Thoracic aorta (tissue), 2 donors: ENCODE data around the gene MRPS15. TPM values are rescaled to one million over a fixed set of nuclear protein-coding genes. Genes with fewer than 3 reads are reported as not detected.

Experiments used
- ATAC-seq: fragments of 150-250 bp; one replicate; pipeline ENCODE4 v1.8.0; 2017; ENCODE audit warnings: low read depth; ENCODE audit not compliant: insufficient number of reproducible peaks, low FRiP score
- DNase-seq: peaks from one replicate; pipeline ENCODE4 v3.0.0-alpha.2; 2020; ENCODE audit warnings: low spot score
- H3K27ac ChIP-seq, 2 donors: fragments of 200-600 bp; sonication (generic); 1 replicate in 1 of 2; 2 replicates in 1 of 2; pipeline ENCODE4 v1.5.1; 2016; ENCODE audit warnings: mild to moderate bottlenecking in 2 of 2, moderate library complexity in 2 of 2
- H3K27me3 ChIP-seq: fragments of 200-600 bp; sonication (generic); replicated peaks from 2 replicates; pipeline ENCODE4 v1.6.0; 2016; ENCODE audit warnings: mild to moderate bottlenecking; ENCODE audit not compliant: insufficient read depth
- H3K36me3 ChIP-seq: fragments of 200-600 bp; sonication (generic); one replicate; pipeline ENCODE4 v1.5.1; 2016
- H3K4me1 ChIP-seq, 2 donors: fragments of 200-600 bp; sonication (generic); 1 replicate in 1 of 2; 2 replicates in 1 of 2; pipeline versions ENCODE4 v1.5.1 to v1.6.0; 2016; ENCODE audit warnings: low read depth in 2 of 2, mild to moderate bottlenecking in 1 of 2; ENCODE audit not compliant: control insufficient read depth in 1 of 2
- H3K4me3 ChIP-seq: fragments of 200-600 bp; sonication (generic); 2 replicates; pipeline ENCODE4 v1.5.1; 2016; ENCODE audit warnings: mild to moderate bottlenecking
- H3K9me3 ChIP-seq: fragments of 200-600 bp; sonication (generic); 2 replicates; pipeline ENCODE4 v1.5.1; 2016
- total RNA-seq, 2 donors: library from RNA; depleted of rRNA; stranded (reverse); fragments of >200 nt; gene quantifications; one replicate each; pipeline versions ENCODE4 v1.1.0 to v1.2.3, GENCODE V29; 2016
- TF ChIP-seq, protein P1 (sequence below): fragments of 200-600 bp; sonication (generic); IDR thresholded peaks from one replicate; pipeline ENCODE4 v1.5.1; 2019; ENCODE audit warnings: antibody characterized with exemption

Gene MRPS15
- total RNA-seq, 2 donors from 2014 or later, result 27.4 to 42.9 TPM

GRCh38 chr1:36420409-36420808, 43.8 kb downstream of the MRPS15 start:
- TF ChIP-seq, protein P1, sequence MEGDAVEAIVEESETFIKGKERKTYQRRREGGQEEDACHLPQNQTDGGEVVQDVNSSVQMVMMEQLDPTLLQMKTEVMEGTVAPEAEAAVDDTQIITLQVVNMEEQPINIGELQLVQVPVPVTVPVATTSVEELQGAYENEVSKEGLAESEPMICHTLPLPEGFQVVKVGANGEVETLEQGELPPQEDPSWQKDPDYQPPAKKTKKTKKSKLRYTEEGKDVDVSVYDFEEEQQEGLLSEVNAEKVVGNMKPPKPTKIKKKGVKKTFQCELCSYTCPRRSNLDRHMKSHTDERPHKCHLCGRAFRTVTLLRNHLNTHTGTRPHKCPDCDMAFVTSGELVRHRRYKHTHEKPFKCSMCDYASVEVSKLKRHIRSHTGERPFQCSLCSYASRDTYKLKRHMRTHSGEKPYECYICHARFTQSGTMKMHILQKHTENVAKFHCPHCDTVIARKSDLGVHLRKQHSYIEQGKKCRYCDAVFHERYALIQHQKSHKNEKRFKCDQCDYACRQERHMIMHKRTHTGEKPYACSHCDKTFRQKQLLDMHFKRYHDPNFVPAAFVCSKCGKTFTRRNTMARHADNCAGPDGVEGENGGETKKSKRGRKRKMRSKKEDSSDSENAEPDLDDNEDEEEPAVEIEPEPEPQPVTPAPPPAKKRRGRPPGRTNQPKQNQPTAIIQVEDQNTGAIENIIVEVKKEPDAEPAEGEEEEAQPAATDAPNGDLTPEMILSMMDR, result no peak
- Histone ChIP-seq H3K4me1 (no peaks in the 10 kb centered on the region), H3K27ac (no peak overlapping the region), H3K4me3 (no peak overlapping the region), H3K36me3 (peaks cover 13% of the 10 kb centered on the region), H3K9me3 (no peaks in the 10 kb centered on the region), H3K27me3 (no peaks in the 10 kb centered on the region)
- DNase-seq (no peak), ATAC-seq (no peak)

DNA sequence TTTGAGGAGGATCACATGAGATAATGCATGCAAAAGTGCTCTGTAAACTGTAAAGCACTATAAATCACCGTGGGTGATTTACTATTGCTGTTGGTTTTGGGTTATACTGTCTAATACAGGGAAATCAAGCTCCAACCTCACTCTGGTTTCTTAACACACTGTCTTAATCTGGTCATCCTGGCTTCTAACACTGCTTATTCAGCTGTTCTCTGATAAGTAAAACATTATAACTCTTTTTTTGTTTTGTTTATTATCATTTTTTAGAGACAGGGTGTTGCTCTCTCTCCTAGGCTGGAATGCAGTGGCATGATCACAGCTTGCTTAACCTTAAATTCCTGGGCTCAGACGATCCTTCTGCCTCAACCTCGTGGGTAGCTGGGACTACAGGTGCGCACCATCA, 44.6 kb downstream of the MRPS15 start:
- ATAC-seq, result no peak
- peaks cover 13% of the 10 kb centered on the region for H3K36me3 ChIP-seq
- H3K4me1 ChIP-seq, result no peaks in the 10 kb centered on the region
- H3K4me3 ChIP-seq, result no peak overlapping the region
- DNase-seq, result no peak
- TF ChIP-seq, protein P1, result no peak
- H3K9me3 ChIP-seq, result no peaks in the 10 kb centered on the region
- no peaks in the 10 kb centered on the region for H3K27me3 ChIP-seq
- no peak overlapping the region for H3K27ac ChIP-seq

GRCh38 chr1:36419140-36419539, 45.0 kb downstream of the MRPS15 start:
- TF ChIP-seq, protein P1, result no peak
- H3K36me3 ChIP-seq, result peaks cover 13% of the 10 kb centered on the region
- DNase-seq, result no peak

GRCh38 chr1:36417931-36418330, 46.3 kb downstream of the MRPS15 start:
- Histone ChIP-seq H3K27ac (no peak overlapping the region), H3K27me3 (no peaks in the 10 kb centered on the region), H3K4me3 (no peak overlapping the region), H3K36me3 (peaks cover 6% of the 10 kb centered on the region), H3K4me1 (no peaks in the 10 kb centered on the region), H3K9me3 (no peaks in the 10 kb centered on the region)
- DNase-seq (no peak), ATAC-seq (no peak)
- TF ChIP-seq, protein P1, result no peak

More at GRCh38 chr1:36419140-36419539, 45.0 kb downstream of the MRPS15 start:
- Histone ChIP-seq H3K27me3 (no peaks in the 10 kb centered on the region), H3K27ac (no peak overlapping the region), H3K9me3 (no peaks in the 10 kb centered on the region), H3K4me1 (no peaks in the 10 kb centered on the region), H3K4me3 (no peak overlapping the region)
- ATAC-seq, result no peak

DNA sequence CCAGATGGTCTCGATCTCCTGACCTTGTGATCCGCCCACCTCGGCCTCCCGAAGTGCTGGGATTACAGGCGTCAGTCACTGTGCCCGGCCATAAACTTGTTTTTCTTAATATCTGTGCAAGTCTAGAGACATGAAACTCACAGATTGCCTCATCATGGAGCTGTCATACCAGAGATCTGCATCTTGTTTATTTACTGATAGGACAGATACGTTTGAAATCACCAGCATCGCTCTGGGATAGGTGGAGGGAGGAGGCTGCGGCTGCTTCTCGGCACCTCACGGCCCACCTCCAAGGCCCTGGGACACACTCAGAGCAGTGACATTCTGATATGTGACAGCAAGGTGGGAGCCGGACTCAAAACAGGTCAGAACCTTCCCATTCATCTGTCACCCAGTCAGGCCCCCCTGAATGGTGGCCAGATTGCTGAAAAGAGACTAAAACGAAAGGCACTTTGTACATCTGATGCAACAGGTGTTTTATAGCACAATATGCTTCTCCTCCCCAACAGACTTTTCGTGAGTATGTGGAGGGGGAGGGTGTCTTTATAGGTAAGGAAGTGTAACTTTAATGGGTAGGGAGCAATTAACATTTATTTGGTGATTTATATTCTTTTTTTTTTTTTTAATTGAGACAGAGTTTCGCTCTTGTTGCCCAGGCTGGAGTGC, 48.4 kb downstream of the MRPS15 start:
- Histone ChIP-seq H3K9me3 (no peaks in the 10 kb centered on the region), H3K4me3 (no peak overlapping the region), H3K4me1 (no peaks in the 10 kb centered on the region), H3K27me3 (no peaks in the 10 kb centered on the region), H3K27ac (no peak overlapping the region), H3K36me3 (no peaks in the 10 kb centered on the region)
- TF ChIP-seq, protein P1, result no peak
- DNase-seq (no peak), ATAC-seq (no peak)
